Uterus (tissue), 4 donors: Measurements from ENCODE around the gene RABGAP1. TPM values are rescaled to one million over a fixed set of nuclear protein-coding genes. Genes with fewer than 3 reads are reported as not detected.

Experiments used
- DNase-seq, 2 donors: peaks; one replicate each; pipeline ENCODE4 v3.0.0-alpha.2; 2019 to 2020
- H3K27ac ChIP-seq, 2 donors: fragments of 200-600 bp; sonication (generic); 1 replicate in 1 of 2; 2 replicates in 1 of 2; pipeline ENCODE4 v1.5.1; 2016 to 2018
- H3K27me3 ChIP-seq, 2 donors: fragments of 200-600 bp; sonication (generic); one replicate each; pipeline ENCODE4 v1.5.1; 2018 to 2019; ENCODE audit warnings: control low read depth in 1 of 2
- H3K36me3 ChIP-seq, 2 donors: fragments of 200-600 bp; sonication (generic); one replicate each; pipeline ENCODE4 v1.5.1; 2019; ENCODE audit warnings: control low read depth in 1 of 2
- H3K4me1 ChIP-seq, 2 donors: fragments of 200-600 bp; sonication (generic); one replicate each; pipeline ENCODE4 v1.5.1; 2018 to 2019; ENCODE audit warnings: control low read depth in 1 of 2
- H3K4me3 ChIP-seq, 2 donors: fragments of 200-600 bp; sonication (generic); 1 replicate in 1 of 2; 2 replicates in 1 of 2; pipeline ENCODE4 v1.5.1; 2018 to 2019; ENCODE audit warnings: mild to moderate bottlenecking in 1 of 2
- H3K9me3 ChIP-seq, 2 donors: fragments of 200-600 bp; sonication (generic); one replicate each; pipeline ENCODE4 v1.5.1; 2019; ENCODE audit warnings: control low read depth in 1 of 2
- POLR2A ChIP-seq, 2 donors: fragments of 450-650 bp; IDR thresholded peaks; one replicate each; pipeline ENCODE4 v1.6.1; 2016; ENCODE audit warnings: antibody characterized with exemption in 2 of 2, mild to moderate bottlenecking in 1 of 2, moderate library complexity in 1 of 2
- intact Hi-C: fragments of 100-400 bp; cut with DNase I; formaldehyde crosslinking; loops from one replicate; pipeline ENCODE4 v1.15.1; 2023; ENCODE audit warnings: low total_unique reads
- microRNA counts, 2 donors: library from miRNA; unstranded; fragments of <30 nt; microRNA quantifications; one replicate each; lab custom pipeline; 2016 to 2017
- small RNA-seq: library from RNA; depleted of rRNA; stranded (forward); fragments of <200 nt; gene quantifications from one replicate; pipeline ENCODE3, GENCODE V24; 2016
- total RNA-seq, 4 donors: library from RNA; depleted of rRNA in 3 of 4; stranded (reverse); fragments of >200 nt in 3 of 4; gene quantifications; one replicate each; pipeline versions ENCODE4 v1.1.0 to v1.2.4, GENCODE V29; 2014 to 2023
- TF ChIP-seq, protein P1 (sequence below), 4 experiments: fragments of 200-600 bp in 2 of 4; fragments of 450-650 bp in 2 of 4; sonication (generic) in 2 of 4; IDR thresholded peaks; one replicate each; pipeline ENCODE4 v1.5.1; 2016 to 2019; ENCODE audit warnings: antibody characterized with exemption in 4 of 4, mild to moderate bottlenecking in 2 of 4, moderate library complexity in 1 of 4
- donor health status: DM: yes; HTN: yes; CAD: no.

Gene RABGAP1
- total RNA-seq, 4 donors from 2014 or later, result 81.2 to 107 (median 91.0) TPM

GRCh38 chr9:123150708-123151503 lies 210.1 kb downstream of the RABGAP1 start:
- Histone ChIP-seq H3K4me3 (no peak overlapping the region), H3K4me1 (no peaks in the 10 kb centered on the region), H3K36me3 (no peaks in the 10 kb centered on the region), H3K27ac (no peak overlapping the region), H3K27me3 (no peaks in the 10 kb centered on the region), H3K9me3 (no peaks in the 10 kb centered on the region)
- no peak for DNase-seq
- TF ChIP-seq POLR2A (IDR thresholded peaks at IDR 0.05), result no peak
- TF ChIP-seq, protein P1, sequence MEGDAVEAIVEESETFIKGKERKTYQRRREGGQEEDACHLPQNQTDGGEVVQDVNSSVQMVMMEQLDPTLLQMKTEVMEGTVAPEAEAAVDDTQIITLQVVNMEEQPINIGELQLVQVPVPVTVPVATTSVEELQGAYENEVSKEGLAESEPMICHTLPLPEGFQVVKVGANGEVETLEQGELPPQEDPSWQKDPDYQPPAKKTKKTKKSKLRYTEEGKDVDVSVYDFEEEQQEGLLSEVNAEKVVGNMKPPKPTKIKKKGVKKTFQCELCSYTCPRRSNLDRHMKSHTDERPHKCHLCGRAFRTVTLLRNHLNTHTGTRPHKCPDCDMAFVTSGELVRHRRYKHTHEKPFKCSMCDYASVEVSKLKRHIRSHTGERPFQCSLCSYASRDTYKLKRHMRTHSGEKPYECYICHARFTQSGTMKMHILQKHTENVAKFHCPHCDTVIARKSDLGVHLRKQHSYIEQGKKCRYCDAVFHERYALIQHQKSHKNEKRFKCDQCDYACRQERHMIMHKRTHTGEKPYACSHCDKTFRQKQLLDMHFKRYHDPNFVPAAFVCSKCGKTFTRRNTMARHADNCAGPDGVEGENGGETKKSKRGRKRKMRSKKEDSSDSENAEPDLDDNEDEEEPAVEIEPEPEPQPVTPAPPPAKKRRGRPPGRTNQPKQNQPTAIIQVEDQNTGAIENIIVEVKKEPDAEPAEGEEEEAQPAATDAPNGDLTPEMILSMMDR (IDR thresholded peaks at IDR 0.05), result no peak
- intact Hi-C loops, result no loop called here

MicroRNAs within 50 kb of the gene (microRNA counts, 767-probe panel; counts per million panel counts)
- 0 counts per million in 2 donors for microRNA hsa-miR-600 (lab: Ali Mortazavi, UCI)

Small RNA genes within 50 kb of the gene (small RNA-seq; reads per million reads assigned to genes)
- gene GPR21 (not detected), gene RNY1P15 (not detected)

Other genes starting within 250 kb of the RABGAP1 start
- gene OR1L4, start 217.0 kb upstream of the RABGAP1 start, total RNA-seq, result not detected
- not detected for gene OR1L6, start 198.7 kb upstream of the RABGAP1 start, total RNA-seq
- gene OR5C1, start 152.1 kb upstream of the RABGAP1 start, total RNA-seq, result not detected
- not detected for gene OR1K1, start 140.9 kb upstream of the RABGAP1 start, total RNA-seq
- gene PDCL, start 112.4 kb upstream of the RABGAP1 start, total RNA-seq, result 10 to 100 TPM; 16.9 to 74.0 (median 21.1) TPM
- 10 to 100 TPM; 21.8 to 69.0 (median 52.5) TPM for gene RC3H2, start 35.7 kb upstream of the RABGAP1 start, total RNA-seq
- 10 to 100 TPM in 3 of 4 donors, 1 to 10 TPM in 1; 3.8 to 39.1 (median 13.3) TPM for gene ZBTB6, start 27.7 kb upstream of the RABGAP1 start, total RNA-seq
- 10 to 100 TPM in 2 of 4 donors, 1 to 10 TPM in 2; 8.8 to 14.9 (median 12.4) TPM for gene ZBTB26, start 9.5 kb upstream of the RABGAP1 start, total RNA-seq
- gene GPR21, start 92.6 kb downstream of the RABGAP1 start, total RNA-seq, result 1 to 10 TPM in 3 of 4 donors, not detected in 1; 1.5 to 7.2 (median 4.3) TPM